AG09319 (cell line): Measurements from ENCODE around the gene EPN3.

Experiments
- DNase-seq: peaks from one replicate; pipeline ENCODE4 v3.0.0-alpha.2; 2010; ENCODE audit warnings: low read depth; ENCODE audit errors: extremely low read depth
- CTCF ChIP-seq: IDR thresholded peaks from 2 replicates; pipeline ENCODE4 v1.5.1; 2011; ENCODE audit warnings: low read depth, mild to moderate bottlenecking, inconsistent platforms, low read length, moderate library complexity

Gene EPN3

GRCh38 chr17:50502301-50502990 is 30.1 kb upstream of the EPN3 start:
- no peak for DNase-seq
- no peak for TF ChIP-seq CTCF

GRCh38 chr17:50505591-50506130 is 26.9 kb upstream of the EPN3 start:
- TF ChIP-seq CTCF: no peak
- no peak for DNase-seq

GRCh38 chr17:50506298-50506697 is 26.2 kb upstream of the EPN3 start:
- no peak for TF ChIP-seq CTCF
- no peak for DNase-seq

- DNase-seq: peak; percentile 52
These were observed 24.5 kb upstream of the EPN3 start, which contains the start of gene MYCBPAP for GRCh38 chr17:50507871-50508572. TSS of gene MYCBPAP (plus strand) at chr17:50508439. CDS start at chr17:50508675, 236 bp downstream.

GRCh38 chr17:50508573-50509460 is 23.7 kb upstream of the EPN3 start:
- DNase-seq: no peak
- no peak; the same call in 1 of the 2 replicates for TF ChIP-seq CTCF

More at GRCh38 chr17:50507871-50508572, 24.5 kb upstream of the EPN3 start, which contains the start of gene MYCBPAP:
- peak; percentile 19; the same call in 1 of the 2 replicates for TF ChIP-seq CTCF

- no peak for TF ChIP-seq CTCF
- DNase-seq: no peak
These were observed 21.5 kb upstream of the EPN3 start for GRCh38 chr17:50511058-50511457.
